Medulla oblongata (tissue), 1 donor: Measurements from ENCODE around the gene MCL1.
"Not testable (repeated sequence)": the region's sequence is repeated elsewhere in the genome, so short reads cannot be mapped to it uniquely, and the experiment has no call there.

Experiments used
- DNase-seq: peaks from one replicate; pipeline ENCODE4 v3.0.0-alpha.2; 2015; ENCODE audit errors: extremely low spot score

Gene MCL1

GRCh38 chr1:150579110-150579944, at the start of gene MCL1:
Gene MCL1, minus strand, starts transcription at chr1:150579610. Its CDS starts 80 bp downstream, at chr1:150579530.
- peak; percentile 97 for DNase-seq

- DNase-seq: no peak
Measured at GRCh38 chr1:150628766-150629114, 49.3 kb upstream of the MCL1 start.

GRCh38 chr1:150627826-150628410, 48.5 kb upstream of the MCL1 start:
- DNase-seq: no peak

GRCh38 chr1:150626150-150626549, 46.7 kb upstream of the MCL1 start:
- no peak for DNase-seq

GRCh38 chr1:150624546-150624945, 45.1 kb upstream of the MCL1 start:
- not testable (repeated sequence) for DNase-seq

GRCh38 chr1:150624134-150624533, 44.7 kb upstream of the MCL1 start:
- not testable (repeated sequence) for DNase-seq

- DNase-seq: no peak
Measured at GRCh38 chr1:150622303-150622975, 43.0 kb upstream of the MCL1 start.

GRCh38 chr1:150621497-150622302, 42.3 kb upstream of the MCL1 start:
- DNase-seq: peak; percentile 55

- DNase-seq: no peak
Measured at GRCh38 chr1:150620919-150621318, 41.5 kb upstream of the MCL1 start.

GRCh38 chr1:150619576-150620509, 40.4 kb upstream of the MCL1 start:
- peak; percentile 26 for DNase-seq

- DNase-seq: no peak
Measured at GRCh38 chr1:150615346-150616201, 36.2 kb upstream of the MCL1 start.

- peak; percentile 71 for DNase-seq
Measured at GRCh38 chr1:150613061-150613920, 33.9 kb upstream of the MCL1 start.

GRCh38 chr1:150612014-150612345, 32.6 kb upstream of the MCL1 start:
- DNase-seq: no peak

GRCh38 chr1:150610576-150610975, 31.2 kb upstream of the MCL1 start:
- no peak for DNase-seq

- peak; percentile 26 for DNase-seq
Measured at GRCh38 chr1:150609732-150610131, 30.3 kb upstream of the MCL1 start.

- no peak for DNase-seq
Measured at GRCh38 chr1:150606463-150607142, 27.2 kb upstream of the MCL1 start.

GRCh38 chr1:150605451-150605731, 26.0 kb upstream of the MCL1 start:
- DNase-seq: not testable (repeated sequence)

GRCh38 chr1:150604226-150604588, 24.8 kb upstream of the MCL1 start:
- no peak for DNase-seq

GRCh38 chr1:150603711-150604110, 24.3 kb upstream of the MCL1 start:
- DNase-seq: no peak
